MM.1S (cell line): ENCODE data around the gene BMP2K.

Source experiments
- CTCF ChIP-seq: fragments of 300-600 bp; sonication (generic); IDR thresholded peaks from 2 replicates; pipeline ENCODE4 v1.5.1; 2016; ENCODE audit warnings: antibody characterized with exemption, low read length, mixed read lengths
- EZH2 ChIP-seq: fragments of 300-600 bp; sonication (generic); optimal IDR thresholded peaks from 2 replicates; pipeline ENCODE3; 2017; ENCODE audit warnings: low read depth, mild to moderate bottlenecking, antibody characterized with exemption, low read length, mixed read lengths
- EZH2phosphoT487 ChIP-seq: fragments of 300-600 bp; sonication (generic); IDR thresholded peaks from 2 replicates; pipeline ENCODE4 v1.6.1; 2018; ENCODE audit warnings: antibody characterized with exemption, low read length

GRCh38 chr4:78726546-78726945 lies 49.6 kb upstream of the BMP2K start:
- TF ChIP-seq EZH2phosphoT487 (no peak), CTCF (no peak), EZH2 (no peak)
